Nephron (organoid): ENCODE measurements around the gene CFAP126.
"Not testable (repeated sequence)": the region's sequence is repeated elsewhere in the genome, so short reads cannot be mapped to it uniquely, and the experiment has no call there.

Experiments used
- H3K27ac Mint-ChIP-seq, 3 experiments: 2 replicates each; pipeline ENCODE4 v1.8.0; 2020; ENCODE audit warnings: mixed read lengths in 3 of 3, mild to moderate bottlenecking in 2 of 3, moderate library complexity in 1 of 3
- H3K27me3 Mint-ChIP-seq: 2 replicates; pipeline ENCODE4 v1.8.0; 2021; ENCODE audit warnings: low read depth, mild to moderate bottlenecking, moderate library complexity, mixed read lengths
- H3K36me3 Mint-ChIP-seq: 2 replicates; pipeline ENCODE4 v1.8.0; 2020; ENCODE audit warnings: low read depth, mixed read lengths
- H3K4me1 Mint-ChIP-seq: 2 replicates; pipeline ENCODE4 v1.8.0; 2020; ENCODE audit warnings: mixed read lengths
- H3K4me3 Mint-ChIP-seq, 3 experiments: 2 replicates each; pipeline ENCODE4 v1.8.0; 2020; ENCODE audit warnings: mild to moderate bottlenecking in 3 of 3, mixed read lengths in 3 of 3, moderate library complexity in 2 of 3
- H3K9me3 Mint-ChIP-seq: 2 replicates; pipeline ENCODE4 v1.8.0; 2020; ENCODE audit warnings: mixed read lengths
- TF ChIP-seq, protein P1 (sequence below), 3 experiments: fragments of 200-600 bp; sonication (generic); IDR thresholded peaks; one replicate each; pipeline ENCODE4 v1.5.0; 2021; ENCODE audit warnings: antibody characterized with exemption in 3 of 3; ENCODE audit not compliant: unreplicated experiment in 3 of 3

Gene CFAP126

DNA sequence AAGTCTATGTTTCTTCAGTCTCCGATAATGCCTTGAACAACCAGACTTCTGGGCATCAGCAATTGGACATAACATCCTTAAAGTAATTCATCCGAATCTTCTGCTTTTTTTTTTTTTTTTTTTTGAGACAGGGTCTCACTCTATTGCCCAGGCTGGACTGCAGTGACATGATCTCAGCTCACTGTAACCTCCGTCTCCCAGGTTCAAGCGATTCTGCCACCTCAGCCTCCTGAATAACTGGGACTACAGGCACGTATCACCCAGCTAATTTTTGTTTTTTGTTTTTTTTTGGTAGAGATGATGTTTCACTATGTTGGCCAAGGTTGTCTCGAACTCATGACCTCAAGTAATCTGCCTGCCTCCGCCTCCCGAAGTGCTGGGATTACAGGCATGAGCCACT is 23.9 kb upstream of the CFAP126 start:
- H3K36me3 Mint-ChIP-seq, result peaks cover 7% of the 10 kb centered on the region
- peaks cover 3% of the 10 kb centered on the region for H3K27me3 Mint-ChIP-seq
- TF ChIP-seq, protein P1, sequence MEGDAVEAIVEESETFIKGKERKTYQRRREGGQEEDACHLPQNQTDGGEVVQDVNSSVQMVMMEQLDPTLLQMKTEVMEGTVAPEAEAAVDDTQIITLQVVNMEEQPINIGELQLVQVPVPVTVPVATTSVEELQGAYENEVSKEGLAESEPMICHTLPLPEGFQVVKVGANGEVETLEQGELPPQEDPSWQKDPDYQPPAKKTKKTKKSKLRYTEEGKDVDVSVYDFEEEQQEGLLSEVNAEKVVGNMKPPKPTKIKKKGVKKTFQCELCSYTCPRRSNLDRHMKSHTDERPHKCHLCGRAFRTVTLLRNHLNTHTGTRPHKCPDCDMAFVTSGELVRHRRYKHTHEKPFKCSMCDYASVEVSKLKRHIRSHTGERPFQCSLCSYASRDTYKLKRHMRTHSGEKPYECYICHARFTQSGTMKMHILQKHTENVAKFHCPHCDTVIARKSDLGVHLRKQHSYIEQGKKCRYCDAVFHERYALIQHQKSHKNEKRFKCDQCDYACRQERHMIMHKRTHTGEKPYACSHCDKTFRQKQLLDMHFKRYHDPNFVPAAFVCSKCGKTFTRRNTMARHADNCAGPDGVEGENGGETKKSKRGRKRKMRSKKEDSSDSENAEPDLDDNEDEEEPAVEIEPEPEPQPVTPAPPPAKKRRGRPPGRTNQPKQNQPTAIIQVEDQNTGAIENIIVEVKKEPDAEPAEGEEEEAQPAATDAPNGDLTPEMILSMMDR (IDR thresholded peaks at IDR 0.05; ENCODE audit: unreplicated experiment in 3 of 3), result no peak
- no peak overlapping the region for H3K27ac Mint-ChIP-seq
- peaks cover 6% of the 10 kb centered on the region for H3K4me1 Mint-ChIP-seq
- peak overlapping the region; percentile 62 to 72 (median 71) for H3K4me3 Mint-ChIP-seq
- H3K9me3 Mint-ChIP-seq, result no peaks in the 10 kb centered on the region

DNA sequence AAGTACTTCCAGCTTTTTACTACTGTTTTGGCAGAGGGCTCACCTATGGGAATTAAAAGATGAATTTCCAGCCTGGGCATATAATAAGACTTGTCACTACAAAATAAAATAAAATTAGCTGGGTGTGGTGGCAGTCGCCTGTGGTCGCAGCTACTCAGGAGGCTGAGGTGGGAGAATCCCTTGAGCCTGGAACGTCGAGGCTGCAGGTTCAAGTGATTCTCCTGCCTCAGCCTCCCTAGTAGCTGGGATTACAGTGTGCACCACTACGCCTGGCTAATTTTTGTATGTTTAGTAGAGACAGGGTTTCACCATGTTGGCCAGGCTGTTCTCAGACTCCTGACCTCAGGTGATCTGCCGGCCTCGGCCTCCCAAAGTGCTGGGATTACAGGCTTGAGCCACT is 23.5 kb upstream of the CFAP126 start:
- Mint-ChIP-seq H3K27ac (peak overlapping the region in 2 of 3 experiments; percentile 95 to 99), H3K4me3 (peak overlapping the region; percentile 88 to 97 (median 93))
- H3K27me3 Mint-ChIP-seq, H3K36me3 Mint-ChIP-seq, H3K9me3 Mint-ChIP-seq, H3K4me1 Mint-ChIP-seq: not testable (repeated sequence)

DNA sequence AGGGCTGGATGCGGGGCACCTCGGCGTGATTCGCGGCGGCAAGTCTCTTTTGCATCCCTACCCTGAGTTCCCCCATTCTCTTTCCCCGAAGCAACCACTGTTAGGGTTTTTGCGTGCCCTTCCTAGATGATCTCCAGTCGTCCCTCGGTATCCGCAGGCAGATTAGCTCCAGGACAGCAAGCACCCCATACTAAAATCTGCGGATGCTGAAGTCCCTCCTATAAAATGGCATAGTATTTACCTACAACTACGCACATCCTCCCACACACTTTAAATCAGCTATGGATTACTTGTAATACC is 22.8 kb upstream of the CFAP126 start:
- Mint-ChIP-seq H3K27ac (peak overlapping the region; percentile 95 to 99 (median 97)), H3K4me3 (peak overlapping the region; percentile 88 to 97 (median 93)), H3K27me3 (peaks cover 3% of the 10 kb centered on the region), H3K36me3 (peaks cover 7% of the 10 kb centered on the region), H3K9me3 (no peaks in the 10 kb centered on the region), H3K4me1 (peaks cover 6% of the 10 kb centered on the region)
- TF ChIP-seq, protein P1 (IDR thresholded peaks at IDR 0.05; ENCODE audit: unreplicated experiment in 3 of 3), result no peak

DNA sequence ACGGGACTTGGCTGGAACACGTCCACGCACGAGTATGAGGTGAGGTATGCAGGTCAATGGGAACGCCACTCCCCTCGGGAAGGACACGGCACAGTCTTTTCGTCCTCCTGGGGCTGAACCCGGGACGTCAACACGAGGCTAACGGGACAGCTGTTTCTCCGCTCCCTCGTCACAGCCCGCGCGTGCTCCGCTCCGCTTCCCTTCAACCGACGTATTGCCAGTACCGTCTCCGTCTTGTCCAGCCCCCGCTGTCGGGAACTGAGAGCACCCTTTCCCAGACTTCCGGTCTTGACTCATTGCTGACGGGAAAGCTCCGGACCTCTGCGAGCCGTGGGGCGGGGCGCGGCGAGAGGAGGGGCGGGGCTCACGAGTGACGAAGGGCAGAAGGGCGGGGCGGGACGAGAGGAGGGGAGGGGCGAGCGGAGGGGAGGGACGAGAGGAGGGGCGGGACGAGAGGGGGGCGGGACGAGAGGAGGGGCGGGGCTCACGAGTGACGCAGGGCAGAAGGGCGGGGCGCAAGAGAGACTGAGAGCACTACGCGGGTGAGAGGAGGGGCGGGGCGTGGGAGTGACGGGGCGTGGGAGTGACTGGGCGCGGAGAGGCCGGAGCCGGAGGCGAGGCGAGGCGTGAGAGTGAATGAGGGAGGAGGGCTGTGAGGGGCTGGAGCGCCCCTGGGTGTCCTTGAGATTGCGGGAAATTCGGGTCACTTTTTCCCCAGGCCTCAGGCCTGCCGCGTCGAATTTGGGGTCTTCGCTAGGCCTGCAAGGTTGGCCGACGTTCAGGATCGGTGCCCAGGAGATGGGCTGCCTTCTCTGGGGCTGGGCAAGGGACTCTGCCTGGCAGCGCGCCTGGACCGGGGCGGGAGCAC is 22.2 kb upstream of the CFAP126 start:
- H3K27me3 Mint-ChIP-seq, result peaks cover 3% of the 10 kb centered on the region
- peak overlapping the region; percentile 95 to 99 (median 97) for H3K27ac Mint-ChIP-seq
- peak overlapping the region; percentile 88 to 97 (median 93) for H3K4me3 Mint-ChIP-seq
- H3K36me3 Mint-ChIP-seq, result peaks cover 7% of the 10 kb centered on the region
- H3K9me3 Mint-ChIP-seq, result no peaks in the 10 kb centered on the region
- H3K4me1 Mint-ChIP-seq, result peaks cover 6% of the 10 kb centered on the region
- TF ChIP-seq, protein P1 (IDR thresholded peaks at IDR 0.05; ENCODE audit: unreplicated experiment in 3 of 3), result no peak

DNA sequence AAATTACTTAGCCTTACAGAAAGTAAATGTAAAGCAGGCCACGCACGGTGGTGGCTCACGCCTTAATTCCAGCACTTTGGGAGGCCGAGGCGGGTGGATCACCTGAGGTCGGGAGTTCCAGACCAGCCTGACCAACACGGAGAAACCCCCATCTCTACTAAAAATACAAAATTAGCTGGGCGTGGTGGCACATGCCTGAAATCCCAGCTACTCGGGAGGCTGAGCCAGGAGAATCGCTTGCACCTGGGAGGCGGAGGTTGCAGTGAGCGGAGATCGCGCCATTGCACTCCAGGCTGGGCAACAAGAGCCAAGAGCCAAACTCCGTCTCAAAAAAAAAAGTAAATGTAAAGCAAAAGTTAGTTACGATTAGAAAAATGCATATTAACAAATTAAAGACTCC is 21.5 kb upstream of the CFAP126 start:
- H3K4me3 Mint-ChIP-seq, result peak overlapping the region; percentile 88 to 97 (median 93)

DNA sequence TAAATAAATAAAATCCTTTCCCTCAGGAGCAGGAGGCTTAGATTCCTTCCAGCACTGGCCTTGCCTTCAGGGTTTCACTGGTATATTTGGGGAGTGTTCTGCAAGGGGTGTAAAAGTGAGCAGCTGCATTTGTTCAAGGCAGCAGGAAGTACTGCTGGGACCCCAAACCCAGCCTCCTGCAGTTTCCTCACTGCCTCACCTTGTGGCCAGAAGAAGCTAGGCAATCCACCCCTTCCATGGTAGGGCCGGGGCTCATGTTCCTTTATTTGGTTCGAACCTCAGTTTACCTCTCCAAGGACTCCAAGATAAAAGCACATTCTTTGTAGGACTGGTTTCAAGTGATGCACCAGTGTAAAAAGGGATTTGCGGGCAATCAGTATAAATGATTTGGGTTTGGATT is 21.0 kb upstream of the CFAP126 start:
- Mint-ChIP-seq H3K9me3 (no peaks in the 10 kb centered on the region), H3K27me3 (peaks cover 3% of the 10 kb centered on the region), H3K4me1 (peaks cover 6% of the 10 kb centered on the region), H3K36me3 (peaks cover 7% of the 10 kb centered on the region), H3K27ac (peak overlapping the region in 1 of 3 experiments; percentile 99), H3K4me3 (peak overlapping the region; percentile 88 to 97 (median 93))
- TF ChIP-seq, protein P1 (IDR thresholded peaks at IDR 0.05; ENCODE audit: unreplicated experiment in 3 of 3), result no peak

More for the DNA sequence above, 21.5 kb upstream of the CFAP126 start:
- H3K9me3 Mint-ChIP-seq, H3K27me3 Mint-ChIP-seq, H3K4me1 Mint-ChIP-seq, H3K36me3 Mint-ChIP-seq: not testable (repeated sequence)
- H3K27ac Mint-ChIP-seq, result peak overlapping the region; percentile 95 to 99 (median 97)
